GM12875 (cell line): Measurements from ENCODE around the gene CDCP1.

ENCODE experiments used
- H3K4me3 ChIP-seq: one replicate; pipeline ENCODE4 v1.5.1; 2011; ENCODE audit warnings: low read depth, low read length, control low read depth
- TF ChIP-seq, protein P1 (sequence below): IDR thresholded peaks from 2 replicates; pipeline ENCODE4 v1.5.1; 2011; ENCODE audit warnings: low read depth, mild to moderate bottlenecking, control low read depth, inconsistent platforms, low read length, moderate library complexity, borderline replicate concordance; ENCODE audit not compliant: insufficient read depth

Gene CDCP1

GRCh38 chr3:45051685-45052084 lies 94.5 kb downstream of the CDCP1 start:
- no peak overlapping the region for H3K4me3 ChIP-seq
- TF ChIP-seq, protein P1, sequence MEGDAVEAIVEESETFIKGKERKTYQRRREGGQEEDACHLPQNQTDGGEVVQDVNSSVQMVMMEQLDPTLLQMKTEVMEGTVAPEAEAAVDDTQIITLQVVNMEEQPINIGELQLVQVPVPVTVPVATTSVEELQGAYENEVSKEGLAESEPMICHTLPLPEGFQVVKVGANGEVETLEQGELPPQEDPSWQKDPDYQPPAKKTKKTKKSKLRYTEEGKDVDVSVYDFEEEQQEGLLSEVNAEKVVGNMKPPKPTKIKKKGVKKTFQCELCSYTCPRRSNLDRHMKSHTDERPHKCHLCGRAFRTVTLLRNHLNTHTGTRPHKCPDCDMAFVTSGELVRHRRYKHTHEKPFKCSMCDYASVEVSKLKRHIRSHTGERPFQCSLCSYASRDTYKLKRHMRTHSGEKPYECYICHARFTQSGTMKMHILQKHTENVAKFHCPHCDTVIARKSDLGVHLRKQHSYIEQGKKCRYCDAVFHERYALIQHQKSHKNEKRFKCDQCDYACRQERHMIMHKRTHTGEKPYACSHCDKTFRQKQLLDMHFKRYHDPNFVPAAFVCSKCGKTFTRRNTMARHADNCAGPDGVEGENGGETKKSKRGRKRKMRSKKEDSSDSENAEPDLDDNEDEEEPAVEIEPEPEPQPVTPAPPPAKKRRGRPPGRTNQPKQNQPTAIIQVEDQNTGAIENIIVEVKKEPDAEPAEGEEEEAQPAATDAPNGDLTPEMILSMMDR, result no peak

DNA sequence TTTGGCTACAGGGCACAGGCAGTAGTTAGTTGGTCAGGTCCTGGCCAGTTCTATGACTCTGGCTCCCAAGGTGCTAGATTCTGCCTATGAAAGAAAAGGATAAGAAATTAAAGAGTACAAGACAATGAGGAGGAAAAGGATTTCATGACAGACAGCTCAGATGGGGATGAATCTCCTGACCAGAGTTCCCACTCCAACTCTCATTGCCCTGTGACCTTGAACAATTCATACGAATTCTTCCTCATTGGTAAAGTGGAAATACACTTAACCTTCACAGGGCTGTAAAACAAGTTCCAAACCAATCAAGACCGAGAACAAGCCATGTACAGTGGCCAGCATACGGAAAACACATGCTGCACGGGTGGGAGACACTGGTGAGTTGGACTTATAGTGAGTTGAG lies 96.4 kb downstream of the CDCP1 start:
- no peak overlapping the region for H3K4me3 ChIP-seq
- TF ChIP-seq, protein P1, result no peak

- no peak overlapping the region for H3K4me3 ChIP-seq
- TF ChIP-seq, protein P1, result no peak
Observed at GRCh38 chr3:45048244-45048643, 97.9 kb downstream of the CDCP1 start.

GRCh38 chr3:45043728-45044299 lies 102.4 kb downstream of the CDCP1 start:
- TF ChIP-seq, protein P1, result no peak
- H3K4me3 ChIP-seq, result no peak overlapping the region

- no peak overlapping the region for H3K4me3 ChIP-seq
- TF ChIP-seq, protein P1, result no peak
Observed at GRCh38 chr3:45042162-45042561, 104.0 kb downstream of the CDCP1 start.

GRCh38 chr3:45041666-45042065 lies 104.5 kb downstream of the CDCP1 start:
- H3K4me3 ChIP-seq, result no peak overlapping the region
- TF ChIP-seq, protein P1, result no peak

DNA sequence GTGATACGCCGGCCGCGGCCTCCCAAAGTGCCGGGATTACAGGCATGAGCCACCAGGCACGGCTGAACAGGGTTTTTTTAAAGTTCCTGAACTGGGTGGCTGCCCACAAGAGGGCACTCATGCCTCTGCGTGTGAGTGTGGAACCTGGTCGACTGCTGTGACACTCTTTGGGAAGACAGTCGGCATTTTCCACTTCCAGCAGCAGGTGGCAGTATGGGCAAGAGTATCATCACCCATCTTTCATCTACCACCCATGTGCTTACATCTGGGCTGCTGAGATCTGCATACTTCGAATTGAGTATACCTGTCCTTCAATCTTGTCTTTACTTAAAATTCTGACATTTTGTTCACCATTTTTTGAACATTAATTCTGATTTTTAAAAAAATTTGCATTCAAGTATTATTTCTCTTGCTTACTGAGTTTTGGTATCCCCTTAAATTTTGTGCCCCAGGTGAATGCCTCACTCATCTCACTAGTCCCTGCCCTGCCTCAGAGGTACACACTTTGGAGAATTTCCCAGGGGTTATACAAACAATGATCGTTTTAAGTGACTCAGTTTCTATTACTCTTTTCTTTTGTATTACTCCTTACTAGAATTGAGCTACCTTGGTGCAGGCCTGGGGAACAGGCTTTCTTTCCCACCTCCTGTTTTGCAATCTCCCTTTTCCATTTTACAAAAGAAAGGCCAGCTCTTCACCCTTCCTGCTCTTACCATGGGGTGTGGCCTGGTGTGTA lies 108.3 kb downstream of the CDCP1 start:
- TF ChIP-seq, protein P1, result peak; percentile 85
- no peak overlapping the region for H3K4me3 ChIP-seq
